ENCODE measurements around the gene CRISP2. TPM values are rescaled to one million over a fixed set of nuclear protein-coding genes. Genes with fewer than 3 reads are reported as not detected.
"Not testable (repeated sequence)": the region's sequence is repeated elsewhere in the genome, so short reads cannot be mapped to it uniquely, and the experiment has no call there.

Gene CRISP2
- total RNA-seq, 1 donor from 2014 or later, result not detected

GRCh38 chr6:49666930-49667757 lies 46.2 kb downstream of the CRISP2 start:
- DNase-seq (ENCODE audit: low spot score in 2 of 2), result no peak
- no peak for TF ChIP-seq CTCF (IDR thresholded peaks at IDR 0.05)
- Histone ChIP-seq H3K27ac (no peak overlapping the region), H3K4me3 (no peak overlapping the region), H3K27me3 (no peaks in the 10 kb centered on the region), H3K9me3 (no peaks in the 10 kb centered on the region), H3K36me3 (no peaks in the 10 kb centered on the region), H3K4me1 (no peaks in the 10 kb centered on the region)
- intact Hi-C loops (cut with DNase I), result no loop called here

- Histone ChIP-seq H3K4me1 (no peaks in the 10 kb centered on the region), H3K27me3 (no peaks in the 10 kb centered on the region), H3K9me3 (no peaks in the 10 kb centered on the region), H3K36me3 (no peaks in the 10 kb centered on the region), H3K4me3 (no peak overlapping the region), H3K27ac (no peak overlapping the region)
- no peak for TF ChIP-seq CTCF (IDR thresholded peaks at IDR 0.05)
- no peak for DNase-seq (ENCODE audit: low spot score in 2 of 2)
- intact Hi-C loops (cut with DNase I), result no loop called here
Measured at GRCh38 chr6:49666480-49666879, 46.9 kb downstream of the CRISP2 start.

GRCh38 chr6:49664817-49665216 lies 48.5 kb downstream of the CRISP2 start:
- no peak overlapping the region for H3K4me3 ChIP-seq
- TF ChIP-seq CTCF (IDR thresholded peaks at IDR 0.05), result no peak
- no peak overlapping the region for H3K27ac ChIP-seq
- DNase-seq (ENCODE audit: low spot score in 2 of 2), result no peak
- H3K9me3 ChIP-seq, result no peaks in the 10 kb centered on the region
- intact Hi-C loops (cut with DNase I), result no loop called here
- no peaks in the 10 kb centered on the region for H3K36me3 ChIP-seq
- H3K27me3 ChIP-seq, result no peaks in the 10 kb centered on the region
- H3K4me1 ChIP-seq, result no peaks in the 10 kb centered on the region

- H3K27ac ChIP-seq; DNase-seq (ENCODE audit: low spot score in 2 of 2); H3K36me3 ChIP-seq; H3K4me1 ChIP-seq; H3K4me3 ChIP-seq; H3K27me3 ChIP-seq; intact Hi-C loops (cut with DNase I); H3K9me3 ChIP-seq: not testable (repeated sequence)
Measured at GRCh38 chr6:49664054-49664453, 49.3 kb downstream of the CRISP2 start.

GRCh38 chr6:49662892-49663261 lies 50.5 kb downstream of the CRISP2 start:
- Histone ChIP-seq H3K36me3 (no peaks in the 10 kb centered on the region), H3K27me3 (no peaks in the 10 kb centered on the region), H3K9me3 (no peaks in the 10 kb centered on the region), H3K27ac (no peak overlapping the region), H3K4me1 (no peaks in the 10 kb centered on the region), H3K4me3 (no peak overlapping the region)
- TF ChIP-seq CTCF (IDR thresholded peaks at IDR 0.05), result no peak
- intact Hi-C loops (cut with DNase I), result no loop called here
- DNase-seq (ENCODE audit: low spot score in 2 of 2), result no peak

- Histone ChIP-seq H3K36me3 (no peaks in the 10 kb centered on the region), H3K27me3 (no peaks in the 10 kb centered on the region), H3K9me3 (no peaks in the 10 kb centered on the region), H3K4me3 (no peak overlapping the region), H3K27ac (no peak overlapping the region), H3K4me1 (no peaks in the 10 kb centered on the region)
- TF ChIP-seq CTCF (IDR thresholded peaks at IDR 0.05), result no peak
- intact Hi-C loops (cut with DNase I), result no loop called here
- DNase-seq (ENCODE audit: low spot score in 2 of 2), result no peak
Measured at GRCh38 chr6:49662231-49662891, 51.0 kb downstream of the CRISP2 start.
